ENCODE data around the gene RBBP6.

DNA sequence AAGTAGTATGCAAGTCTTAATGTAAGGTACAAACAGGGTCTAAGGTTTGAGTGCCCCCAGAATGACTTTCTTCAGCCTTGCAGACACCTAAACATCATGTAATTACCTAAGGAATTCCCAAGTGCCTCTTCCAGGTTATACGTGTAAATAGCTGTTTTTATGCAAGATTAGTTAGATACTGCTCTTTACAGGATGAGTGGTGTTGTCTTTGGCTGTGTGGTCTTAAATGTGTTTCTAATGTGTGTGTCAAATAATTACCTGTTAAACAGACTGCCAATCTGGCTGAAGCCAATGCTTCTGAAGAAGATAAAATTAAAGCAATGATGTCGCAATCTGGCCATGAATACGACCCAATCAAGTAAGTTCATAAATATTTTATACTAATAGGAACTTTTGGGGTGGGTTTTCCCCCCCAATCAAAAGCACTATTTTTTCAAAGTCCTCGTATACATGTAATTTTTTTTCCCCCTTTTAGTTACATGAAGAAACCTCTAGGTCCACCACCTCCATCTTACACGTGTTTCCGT, 16.0 kb downstream of the RBBP6 start:
- TF ChIP-seq POLR2A (IDR thresholded peaks at IDR 0.05; ENCODE audit: low read depth, low read length): no peak
- TF ChIP-seq POLR2AphosphoS5 (IDR thresholded peaks at IDR 0.05; ENCODE audit: low read depth, low read length): no peak; the same call in 1 of the 2 replicates
- no peak for TF ChIP-seq TAF1 (IDR thresholded peaks at IDR 0.05; ENCODE audit: borderline replicate concordance, low read depth, low read length)
